ENCODE measurements around the gene THEMIS.
A peak's percentile ranks its signal among the peaks of the same experiment; 100 is the strongest.

The THEMIS gene

DNA sequence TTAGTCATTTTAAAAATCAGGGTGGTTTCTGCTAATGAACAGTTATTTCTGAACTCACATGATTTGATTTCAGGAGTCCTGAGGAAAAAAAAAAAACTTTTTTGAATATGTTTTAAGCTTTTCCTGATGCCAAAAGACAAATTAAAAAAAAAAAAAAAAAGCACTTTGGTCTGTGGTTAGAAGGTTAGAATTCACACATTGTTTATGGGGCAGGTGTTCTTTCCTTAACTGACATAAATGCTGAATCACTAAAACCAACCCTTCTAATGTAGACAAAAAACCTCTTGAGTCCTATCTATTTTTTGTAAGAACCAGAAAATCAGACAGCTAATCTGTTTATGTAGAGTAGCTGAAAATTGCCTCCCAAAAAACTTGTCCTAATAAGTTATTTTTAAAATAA is 20.4 kb downstream of the THEMIS start:
- Histone ChIP-seq H3K9ac (ENCODE audit: low read length) (no peak overlapping the region), H3K36me3 (ENCODE audit: control insufficient read depth, insufficient read depth, low read length, severe bottlenecking) (no peaks in the 10 kb centered on the region), H3K9me3 (ENCODE audit: control insufficient read depth, low read length) (no peaks in the 10 kb centered on the region), H3K4me1 (ENCODE audit: control insufficient read depth, insufficient read depth, low read length) (no peaks in the 10 kb centered on the region), H3K4me3 (ENCODE audit: low read length) (no peak overlapping the region), H3K27me3 (replicated peaks; ENCODE audit: control insufficient read depth, insufficient read depth, low read length) (no peaks in the 10 kb centered on the region)
- no peak for DNase-seq (ENCODE audit: low read depth)

DNA sequence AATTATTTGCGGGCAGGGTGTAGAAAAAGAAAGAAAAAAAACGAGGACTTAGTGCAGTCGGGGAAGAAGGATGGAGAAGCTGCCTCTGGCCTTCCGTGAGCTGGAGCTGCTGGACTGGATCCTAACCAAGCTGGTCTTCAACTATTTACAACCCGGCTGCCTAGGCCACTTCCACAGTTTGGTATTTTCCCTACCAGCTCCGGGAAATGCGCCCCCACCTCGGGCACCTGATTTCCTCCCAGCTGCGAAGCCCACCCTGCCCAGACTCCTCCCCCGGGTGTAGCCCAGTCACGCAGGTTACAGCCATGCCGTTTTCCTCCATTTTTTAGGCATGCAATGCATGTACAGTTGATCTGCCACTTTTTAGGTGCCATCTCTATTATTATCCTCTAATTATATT is 21.2 kb downstream of the THEMIS start:
- no peaks in the 10 kb centered on the region for H3K4me1 ChIP-seq (ENCODE audit: control insufficient read depth, insufficient read depth, low read length)
- no peak overlapping the region for H3K9ac ChIP-seq (ENCODE audit: low read length)
- no peaks in the 10 kb centered on the region for H3K9me3 ChIP-seq (ENCODE audit: control insufficient read depth, low read length)
- H3K36me3 ChIP-seq (ENCODE audit: control insufficient read depth, insufficient read depth, low read length, severe bottlenecking): no peaks in the 10 kb centered on the region
- H3K4me3 ChIP-seq (ENCODE audit: low read length): peak overlapping the region; percentile 58
- no peak for DNase-seq (ENCODE audit: low read depth)
- H3K27me3 ChIP-seq (replicated peaks; ENCODE audit: control insufficient read depth, insufficient read depth, low read length): no peaks in the 10 kb centered on the region

GRCh38 chr6:127878115-127878514 is 22.7 kb downstream of the THEMIS start:
- no peak for DNase-seq (ENCODE audit: low read depth)
- Histone ChIP-seq H3K4me3 (ENCODE audit: low read length) (no peak overlapping the region), H3K27me3 (replicated peaks; ENCODE audit: control insufficient read depth, insufficient read depth, low read length) (no peaks in the 10 kb centered on the region)

GRCh38 chr6:127877231-127877630 is 23.6 kb downstream of the THEMIS start:
- Histone ChIP-seq H3K9me3 (ENCODE audit: control insufficient read depth, low read length) (peaks cover 4% of the 10 kb centered on the region), H3K36me3 (ENCODE audit: control insufficient read depth, insufficient read depth, low read length, severe bottlenecking) (no peaks in the 10 kb centered on the region), H3K27me3 (replicated peaks; ENCODE audit: control insufficient read depth, insufficient read depth, low read length) (no peaks in the 10 kb centered on the region), H3K4me1 (ENCODE audit: control insufficient read depth, insufficient read depth, low read length) (no peaks in the 10 kb centered on the region), H3K9ac (ENCODE audit: low read length) (no peak overlapping the region), H3K4me3 (ENCODE audit: low read length) (no peak overlapping the region)
- no peak for DNase-seq (ENCODE audit: low read depth)

More at GRCh38 chr6:127878115-127878514, 22.7 kb downstream of the THEMIS start:
- Histone ChIP-seq H3K9ac (ENCODE audit: low read length) (no peak overlapping the region), H3K4me1 (ENCODE audit: control insufficient read depth, insufficient read depth, low read length) (no peaks in the 10 kb centered on the region), H3K36me3 (ENCODE audit: control insufficient read depth, insufficient read depth, low read length, severe bottlenecking) (no peaks in the 10 kb centered on the region), H3K9me3 (ENCODE audit: control insufficient read depth, low read length) (no peaks in the 10 kb centered on the region)

DNA sequence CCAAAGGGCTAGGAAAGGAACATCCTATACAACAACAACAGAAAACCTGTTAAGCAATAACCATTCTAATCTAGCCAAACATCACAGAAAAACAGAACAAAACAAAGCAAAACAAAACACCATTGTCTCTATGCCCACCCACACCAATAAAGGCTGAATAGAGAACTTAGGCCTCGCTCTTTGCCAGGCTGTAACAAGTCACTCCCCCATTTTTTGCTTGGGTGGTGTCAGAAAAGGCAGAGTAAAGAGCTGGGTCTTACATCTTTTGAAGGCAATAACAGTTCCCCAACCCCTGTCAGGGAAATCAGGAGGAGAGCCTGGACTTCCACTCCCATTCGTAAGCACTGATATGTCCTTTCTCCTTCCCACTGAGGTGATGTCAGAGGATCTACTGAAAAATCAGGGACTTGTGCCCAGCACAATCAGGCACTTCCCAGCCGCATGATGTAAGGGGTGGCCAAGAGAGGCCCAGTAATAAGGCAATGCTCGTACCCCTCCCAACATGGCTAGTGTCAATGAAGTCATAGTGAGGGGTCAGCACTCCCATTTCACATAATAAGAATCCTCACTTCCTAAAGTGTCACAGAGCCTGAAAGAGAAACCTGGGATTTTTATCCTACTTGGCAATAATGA is 31.0 kb downstream of the THEMIS start:
- Histone ChIP-seq H3K4me1 (ENCODE audit: control insufficient read depth, insufficient read depth, low read length) (no peaks in the 10 kb centered on the region), H3K9me3 (ENCODE audit: control insufficient read depth, low read length) (peaks cover 4% of the 10 kb centered on the region), H3K27me3 (replicated peaks; ENCODE audit: control insufficient read depth, insufficient read depth, low read length) (no peaks in the 10 kb centered on the region), H3K36me3 (ENCODE audit: control insufficient read depth, insufficient read depth, low read length, severe bottlenecking) (no peaks in the 10 kb centered on the region), H3K4me3 (ENCODE audit: low read length) (no peak overlapping the region), H3K9ac (ENCODE audit: low read length) (no peak overlapping the region)
- DNase-seq (ENCODE audit: low read depth): no peak

GRCh38 chr6:127869183-127869582 is 31.7 kb downstream of the THEMIS start:
- no peaks in the 10 kb centered on the region for H3K27me3 ChIP-seq (replicated peaks; ENCODE audit: control insufficient read depth, insufficient read depth, low read length)
- DNase-seq (ENCODE audit: low read depth): no peak
- H3K4me1 ChIP-seq (ENCODE audit: control insufficient read depth, insufficient read depth, low read length): no peaks in the 10 kb centered on the region
- no peaks in the 10 kb centered on the region for H3K36me3 ChIP-seq (ENCODE audit: control insufficient read depth, insufficient read depth, low read length, severe bottlenecking)
- H3K9me3 ChIP-seq (ENCODE audit: control insufficient read depth, low read length): peaks cover 4% of the 10 kb centered on the region
- no peak overlapping the region for H3K4me3 ChIP-seq (ENCODE audit: low read length)
- no peak overlapping the region for H3K9ac ChIP-seq (ENCODE audit: low read length)

DNA sequence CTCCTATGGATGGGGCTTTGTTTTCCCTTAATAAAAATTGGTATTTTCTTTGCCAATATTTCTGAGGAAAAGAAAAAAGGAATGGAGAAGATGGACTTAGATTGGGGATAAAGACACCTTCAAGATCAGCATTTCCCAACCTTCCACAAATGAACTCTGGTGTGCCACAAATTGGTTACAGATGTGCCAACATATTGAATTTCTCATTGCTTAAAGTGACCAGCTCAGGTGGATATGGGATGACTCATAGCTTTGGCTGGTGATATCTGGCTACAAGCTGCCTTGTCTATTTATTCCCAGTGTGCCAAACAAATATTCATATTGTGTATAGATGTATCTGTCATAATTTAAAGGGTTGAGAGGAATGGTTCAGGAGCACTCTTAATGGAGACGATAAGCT is 32.5 kb downstream of the THEMIS start:
- Histone ChIP-seq H3K36me3 (ENCODE audit: control insufficient read depth, insufficient read depth, low read length, severe bottlenecking) (no peaks in the 10 kb centered on the region), H3K4me3 (ENCODE audit: low read length) (no peak overlapping the region), H3K4me1 (ENCODE audit: control insufficient read depth, insufficient read depth, low read length) (no peaks in the 10 kb centered on the region)

GRCh38 chr6:127866766-127867165 is 34.1 kb downstream of the THEMIS start:
- no peaks in the 10 kb centered on the region for H3K36me3 ChIP-seq (ENCODE audit: control insufficient read depth, insufficient read depth, low read length, severe bottlenecking)
- H3K9me3 ChIP-seq (ENCODE audit: control insufficient read depth, low read length): no peaks in the 10 kb centered on the region
- H3K4me1 ChIP-seq (ENCODE audit: control insufficient read depth, insufficient read depth, low read length): no peaks in the 10 kb centered on the region
- no peak overlapping the region for H3K9ac ChIP-seq (ENCODE audit: low read length)
- H3K27me3 ChIP-seq (replicated peaks; ENCODE audit: control insufficient read depth, insufficient read depth, low read length): no peaks in the 10 kb centered on the region
- no peak for DNase-seq (ENCODE audit: low read depth)
- no peak overlapping the region for H3K4me3 ChIP-seq (ENCODE audit: low read length)

More for the DNA sequence above, 32.5 kb downstream of the THEMIS start:
- DNase-seq (ENCODE audit: low read depth): no peak
- Histone ChIP-seq H3K9ac (ENCODE audit: low read length) (no peak overlapping the region), H3K27me3 (replicated peaks; ENCODE audit: control insufficient read depth, insufficient read depth, low read length) (no peaks in the 10 kb centered on the region), H3K9me3 (ENCODE audit: control insufficient read depth, low read length) (peaks cover 4% of the 10 kb centered on the region)

- Histone ChIP-seq H3K36me3 (ENCODE audit: control insufficient read depth, insufficient read depth, low read length, severe bottlenecking) (no peaks in the 10 kb centered on the region), H3K27me3 (replicated peaks; ENCODE audit: control insufficient read depth, insufficient read depth, low read length) (no peaks in the 10 kb centered on the region), H3K4me1 (ENCODE audit: control insufficient read depth, insufficient read depth, low read length) (no peaks in the 10 kb centered on the region), H3K9ac (ENCODE audit: low read length) (no peak overlapping the region), H3K4me3 (ENCODE audit: low read length) (no peak overlapping the region), H3K9me3 (ENCODE audit: control insufficient read depth, low read length) (no peaks in the 10 kb centered on the region)
- DNase-seq (ENCODE audit: low read depth): no peak
These were observed 35.8 kb downstream of the THEMIS start for GRCh38 chr6:127865108-127865507.

DNA sequence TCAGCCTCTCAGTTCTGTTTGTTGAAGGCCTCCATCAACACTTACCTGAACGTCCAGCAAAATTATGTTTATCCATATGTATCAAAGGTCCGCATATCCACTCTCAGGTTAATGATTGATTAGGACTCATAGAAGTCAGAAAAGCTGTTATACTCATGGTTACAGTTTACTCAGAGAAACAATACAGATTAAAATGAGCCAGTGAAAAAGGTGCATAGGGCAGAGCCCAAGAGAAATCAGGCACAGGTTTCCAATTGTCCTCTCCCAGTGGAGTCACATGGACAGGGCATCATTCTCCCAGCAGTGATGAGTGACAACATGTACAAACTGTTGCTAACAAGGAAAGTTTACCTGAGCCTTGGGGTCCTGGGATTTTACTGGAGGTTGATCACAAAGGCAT is 36.2 kb downstream of the THEMIS start:
- H3K4me3 ChIP-seq (ENCODE audit: low read length): no peak overlapping the region
- H3K4me1 ChIP-seq (ENCODE audit: control insufficient read depth, insufficient read depth, low read length): no peaks in the 10 kb centered on the region
- no peak overlapping the region for H3K9ac ChIP-seq (ENCODE audit: low read length)
- no peaks in the 10 kb centered on the region for H3K36me3 ChIP-seq (ENCODE audit: control insufficient read depth, insufficient read depth, low read length, severe bottlenecking)
- no peaks in the 10 kb centered on the region for H3K9me3 ChIP-seq (ENCODE audit: control insufficient read depth, low read length)
- no peak for DNase-seq (ENCODE audit: low read depth)
- no peaks in the 10 kb centered on the region for H3K27me3 ChIP-seq (replicated peaks; ENCODE audit: control insufficient read depth, insufficient read depth, low read length)

GRCh38 chr6:127860723-127861122 is 40.1 kb downstream of the THEMIS start:
- no peaks in the 10 kb centered on the region for H3K36me3 ChIP-seq (ENCODE audit: control insufficient read depth, insufficient read depth, low read length, severe bottlenecking)
- no peak overlapping the region for H3K9ac ChIP-seq (ENCODE audit: low read length)
- no peak overlapping the region for H3K4me3 ChIP-seq (ENCODE audit: low read length)
- no peaks in the 10 kb centered on the region for H3K9me3 ChIP-seq (ENCODE audit: control insufficient read depth, low read length)
- H3K27me3 ChIP-seq (replicated peaks; ENCODE audit: control insufficient read depth, insufficient read depth, low read length): no peaks in the 10 kb centered on the region
- no peaks in the 10 kb centered on the region for H3K4me1 ChIP-seq (ENCODE audit: control insufficient read depth, insufficient read depth, low read length)
- DNase-seq (ENCODE audit: low read depth): no peak

DNA sequence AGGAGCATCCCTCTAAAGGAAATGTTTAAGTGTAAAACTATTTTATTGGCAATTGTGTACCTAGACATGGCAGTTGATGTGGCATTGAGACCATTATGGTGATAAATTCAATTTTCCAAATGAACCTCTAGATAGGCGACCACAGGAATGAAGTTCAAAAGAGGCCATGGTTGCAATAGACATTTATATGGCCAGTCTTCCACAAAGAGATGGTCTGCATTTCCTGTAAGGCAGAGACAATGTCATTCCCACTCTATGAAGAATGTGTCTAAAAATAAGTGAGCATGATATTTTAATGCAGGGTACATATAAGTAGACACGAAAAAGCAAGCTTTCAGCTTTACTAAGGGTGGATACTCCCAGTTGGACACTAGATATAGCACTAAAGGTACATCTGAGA is 40.9 kb downstream of the THEMIS start:
- DNase-seq (ENCODE audit: low read depth): no peak
- Histone ChIP-seq H3K9ac (ENCODE audit: low read length) (no peak overlapping the region), H3K27me3 (replicated peaks; ENCODE audit: control insufficient read depth, insufficient read depth, low read length) (no peaks in the 10 kb centered on the region), H3K4me1 (ENCODE audit: control insufficient read depth, insufficient read depth, low read length) (no peaks in the 10 kb centered on the region), H3K36me3 (ENCODE audit: control insufficient read depth, insufficient read depth, low read length, severe bottlenecking) (no peaks in the 10 kb centered on the region), H3K4me3 (ENCODE audit: low read length) (no peak overlapping the region), H3K9me3 (ENCODE audit: control insufficient read depth, low read length) (no peaks in the 10 kb centered on the region)
